GM21381 (cell line): Measurements from ENCODE around the gene MCOLN2.
"Not testable (repeated sequence)": the region's sequence is repeated elsewhere in the genome, so short reads cannot be mapped to it uniquely, and the experiment has no call there.

ENCODE experiments used
- ATAC-seq: cut with Tn5 transposase; IDR thresholded peaks from one replicate; pipeline ENCODE4 v1.9.1; 2021; ENCODE audit warnings: mild to moderate bottlenecking, moderate library complexity; ENCODE audit not compliant: unreplicated experiment

MCOLN2 gene

GRCh38 chr1:84907095-84907827 lies 89.7 kb downstream of the MCOLN2 start:
- no peak for ATAC-seq

- not testable (repeated sequence) for ATAC-seq
Observed at GRCh38 chr1:84902727-84903126, 94.2 kb downstream of the MCOLN2 start.

DNA sequence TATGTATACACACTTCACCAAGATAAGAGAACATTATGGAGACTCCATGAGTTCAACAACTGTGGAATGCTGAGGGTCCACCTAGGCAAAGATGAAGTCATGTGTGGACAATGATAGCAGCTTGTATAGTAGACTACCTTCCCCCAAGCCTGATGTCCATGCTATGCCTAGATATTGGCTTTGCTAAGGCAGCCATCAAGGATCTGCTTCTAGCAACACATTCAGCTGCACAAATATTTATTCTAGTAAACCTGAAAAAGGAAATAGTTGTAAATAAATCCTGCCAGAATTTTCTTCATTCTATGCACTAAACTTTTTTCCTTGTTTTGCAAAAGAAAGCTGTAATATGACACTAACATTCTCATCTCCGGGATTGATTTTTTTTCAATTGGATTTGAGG lies 96.9 kb downstream of the MCOLN2 start:
- ATAC-seq: no peak

DNA sequence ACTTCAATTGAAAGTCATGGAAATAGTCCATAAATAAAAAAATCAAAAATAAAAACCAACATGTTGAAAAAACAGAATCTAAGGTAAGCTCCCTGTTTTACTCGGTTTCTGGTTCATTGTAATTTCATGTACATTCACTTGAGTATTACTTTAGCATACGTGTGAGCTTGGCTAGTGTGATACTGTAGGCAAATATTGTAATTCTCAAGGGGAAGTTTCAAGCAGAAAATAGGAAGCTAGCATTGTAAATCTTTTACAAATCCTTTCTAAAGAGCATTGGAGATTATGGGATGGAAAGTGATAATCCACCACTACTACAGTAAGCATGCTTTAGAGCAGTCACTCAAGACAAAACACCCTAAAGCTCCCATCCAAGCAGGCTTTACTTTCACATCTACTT lies 100.6 kb downstream of the MCOLN2 start:
- no peak for ATAC-seq

DNA sequence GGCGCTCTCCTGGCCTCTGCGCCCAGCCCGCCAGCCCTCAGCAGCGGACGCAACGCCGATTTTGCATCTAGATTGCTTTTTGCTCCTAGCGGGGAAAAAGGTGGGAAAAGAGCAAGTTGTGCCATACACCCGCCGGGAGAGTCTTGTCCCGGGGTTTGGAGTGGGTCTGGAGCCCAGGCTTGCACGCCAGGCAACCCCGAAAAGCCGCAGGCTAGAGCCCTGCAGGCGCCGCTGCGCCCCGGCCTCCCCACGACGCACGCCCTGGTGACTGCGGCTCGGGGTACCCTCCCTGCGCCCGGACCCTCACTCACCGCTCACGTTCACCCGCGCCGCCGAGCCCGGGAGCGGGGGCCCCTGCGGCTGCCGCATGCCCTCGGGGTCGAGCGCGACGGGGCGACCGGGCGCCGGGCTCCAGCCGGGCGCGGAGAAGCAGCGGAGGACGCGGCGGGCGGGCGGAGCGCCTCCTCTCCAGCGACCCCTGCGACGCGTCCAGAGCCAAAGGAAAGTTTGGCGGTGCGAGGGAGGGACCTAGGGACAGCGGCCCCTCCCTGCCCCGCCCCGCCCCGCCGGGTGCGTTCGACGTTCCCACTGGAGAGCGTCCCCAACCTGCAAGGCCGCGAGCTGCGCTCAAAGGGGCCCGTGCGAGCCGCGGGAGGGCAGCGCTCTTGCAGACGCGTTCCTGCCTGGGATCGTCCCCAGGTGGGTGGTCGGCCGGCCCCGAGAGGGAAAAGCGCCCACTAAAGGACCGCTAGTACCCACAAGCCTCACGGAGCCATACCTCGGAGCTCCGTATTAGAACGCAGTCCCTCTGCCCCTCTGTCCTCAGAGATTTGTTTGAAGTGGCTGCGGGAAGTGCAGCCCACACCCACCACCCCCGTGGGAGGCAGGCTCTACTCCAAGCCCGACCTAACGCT lies 104.0 kb downstream of the MCOLN2 start, which contains the start of gene LPAR3:
LPAR3 (minus strand) TSS at position 502 of the 914 bp plus-strand sequence. CDS start 27,086 bp downstream, outside the sequence.
- ATAC-seq: no peak

- no peak for ATAC-seq
Observed at GRCh38 chr1:84890566-84890965, 106.3 kb downstream of the MCOLN2 start.

- ATAC-seq: no peak
Observed at GRCh38 chr1:84889437-84889836, 107.5 kb downstream of the MCOLN2 start.

DNA sequence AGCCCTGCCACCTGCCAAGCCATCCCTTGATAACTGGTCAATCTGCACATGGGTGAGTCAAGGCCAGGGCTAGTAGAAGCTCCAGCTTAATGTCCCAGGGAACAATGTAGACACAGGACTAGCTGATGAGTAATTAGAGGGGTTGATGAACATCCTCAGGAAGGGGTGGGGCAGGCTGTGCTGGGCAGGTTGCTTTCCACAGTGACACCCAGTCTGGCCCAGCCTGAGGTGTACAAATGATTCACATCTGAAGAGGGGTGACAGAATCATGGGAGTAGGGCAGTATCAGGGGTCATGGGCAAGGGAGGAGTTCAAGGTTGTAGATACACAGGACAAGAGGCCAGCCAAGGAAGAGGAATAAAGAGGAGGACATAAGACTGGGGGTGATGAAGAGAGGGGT lies 108.2 kb downstream of the MCOLN2 start:
- ATAC-seq: no peak

- no peak for ATAC-seq
Observed at GRCh38 chr1:84887261-84887934, 109.5 kb downstream of the MCOLN2 start.

GRCh38 chr1:84885469-84885868 lies 111.4 kb downstream of the MCOLN2 start:
- no peak for ATAC-seq

DNA sequence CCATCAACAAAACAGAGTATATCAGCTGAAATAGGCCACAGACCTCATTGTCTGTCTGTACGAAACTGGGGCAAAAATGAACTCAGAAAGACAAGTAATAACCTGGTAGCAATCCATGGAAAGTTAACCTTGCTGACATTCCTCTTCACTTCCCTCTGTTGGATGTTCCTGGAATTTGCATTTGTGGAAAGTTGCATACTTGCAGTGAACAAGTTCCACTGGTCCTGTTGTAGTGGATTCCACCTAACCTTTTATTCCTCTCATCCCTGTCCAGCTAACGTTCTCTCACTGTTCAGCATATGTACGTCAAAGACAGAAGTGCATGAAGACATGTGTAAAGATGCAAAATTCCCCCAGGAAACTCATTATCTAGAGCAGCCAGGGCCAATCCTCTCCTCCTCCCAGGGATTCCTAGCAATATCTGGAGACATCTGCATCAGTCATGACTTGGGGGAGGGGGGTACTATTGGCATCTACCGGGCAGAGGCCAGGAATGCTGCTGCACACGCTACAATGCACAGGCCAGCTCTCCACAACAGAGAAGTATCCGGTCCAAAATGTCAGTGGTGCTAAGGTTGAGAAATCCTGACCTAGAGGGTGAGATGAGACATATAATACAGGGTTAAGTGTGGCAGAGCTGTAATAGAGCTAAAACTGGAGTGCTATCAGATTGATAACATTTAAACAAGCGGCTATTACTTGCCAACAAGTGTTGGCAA lies 112.1 kb downstream of the MCOLN2 start:
- no peak for ATAC-seq

- no peak for ATAC-seq
Observed at GRCh38 chr1:84883286-84883685, 113.6 kb downstream of the MCOLN2 start.

- ATAC-seq: no peak
Observed at GRCh38 chr1:84877592-84877991, 119.3 kb downstream of the MCOLN2 start.

GRCh38 chr1:84876353-84876752 lies 120.6 kb downstream of the MCOLN2 start:
- ATAC-seq: no peak
